Measurements from ENCODE around the gene KLHL5.

KLHL5 gene

GRCh38 chr4:39085891-39086290 lies 23.9 kb downstream of the KLHL5 start:
- no peak overlapping the region for H3K14ac ChIP-seq (ENCODE audit: low read length in 2 of 2)
- no peak overlapping the region for H3K23ac ChIP-seq (ENCODE audit: low read length in 2 of 2)
- no peak overlapping the region for H3K27ac ChIP-seq (ENCODE audit: low read length, poor library complexity, severe bottlenecking)
- H2AFZ ChIP-seq (ENCODE audit: low read depth, low read length) = no peak overlapping the region
- no peaks in the 10 kb centered on the region for H3K4me1 ChIP-seq (ENCODE audit: control insufficient read depth, insufficient read depth, low read depth, low read length)
- WGBS = 100% methylated on average over 5 of the region's 5 CpGs
- H3K27me3 ChIP-seq (ENCODE audit: control insufficient read depth in 1 of 2, insufficient read depth in 1 of 2, low read length in 2 of 2) = no peaks in the 10 kb centered on the region
- no peak overlapping the region for H2BK15ac ChIP-seq (ENCODE audit: low read depth, poor library complexity, severe bottlenecking)
- no peaks in the 10 kb centered on the region for H3K9me3 ChIP-seq (ENCODE audit: control insufficient read depth, low read length)
- no peak overlapping the region for H2BK12ac ChIP-seq (ENCODE audit: low read length in 2 of 2)
- DNase-seq = no peak
- H2BK120ac ChIP-seq (ENCODE audit: low read depth, low read length) = no peak overlapping the region
- H4K91ac ChIP-seq (ENCODE audit: low read length) = no peak overlapping the region
- H3K79me1 ChIP-seq (replicated peaks; ENCODE audit: low read length, poor library complexity, severe bottlenecking) = peaks cover 4% of the 10 kb centered on the region
- peaks cover 2 to 35% of the 10 kb centered on the region in 2 experiments for H3K36me3 ChIP-seq (ENCODE audit: control insufficient read depth in 1 of 2, insufficient read depth in 2 of 2, low read depth in 1 of 2, low read length in 2 of 2)
- H3K4ac ChIP-seq (ENCODE audit: low read depth in 1 of 2, low read length in 2 of 2) = no peak overlapping the region
- H4K8ac ChIP-seq (ENCODE audit: low read length) = no peak overlapping the region
- H3K9ac ChIP-seq (ENCODE audit: low read length) = no peak overlapping the region
- H2AK5ac ChIP-seq (ENCODE audit: low read length, severe bottlenecking) = no peak overlapping the region
- H3K4me3 ChIP-seq (ENCODE audit: insufficient read depth in 1 of 2, low read depth in 1 of 2, low read length in 2 of 2) = no peak overlapping the region
- H3K18ac ChIP-seq (ENCODE audit: low read depth in 1 of 2, low read length in 2 of 2) = no peak overlapping the region
- H3K4me2 ChIP-seq (ENCODE audit: low read length, poor library complexity, severe bottlenecking) = no peak overlapping the region
- no peak overlapping the region for H2BK5ac ChIP-seq (ENCODE audit: low read depth, low read length, poor library complexity, severe bottlenecking)

DNA sequence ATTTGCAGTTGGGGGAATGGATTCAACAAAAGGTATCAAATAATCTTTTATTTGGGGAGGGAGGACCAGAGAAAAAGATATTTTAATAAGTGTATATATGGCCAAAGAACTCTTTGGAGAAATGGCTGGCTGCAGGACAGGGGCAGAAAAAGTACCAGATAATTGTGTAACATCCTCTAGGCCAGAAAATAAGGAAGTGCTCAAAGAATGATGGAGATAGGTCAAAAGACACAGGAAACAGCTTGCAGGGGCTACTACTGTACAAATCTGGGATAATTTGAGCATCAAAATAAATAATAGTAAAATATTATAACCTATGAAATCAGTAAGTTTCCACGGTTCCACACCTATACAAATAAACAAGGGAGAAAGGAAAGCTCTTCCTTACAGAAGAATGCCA lies 34.8 kb downstream of the KLHL5 start:
- Histone ChIP-seq H3K18ac (ENCODE audit: low read depth in 1 of 2, low read length in 2 of 2) (no peak overlapping the region), H4K91ac (ENCODE audit: low read length) (no peak overlapping the region), H2BK120ac (ENCODE audit: low read depth, low read length) (no peak overlapping the region), H3K27ac (ENCODE audit: low read length, poor library complexity, severe bottlenecking) (no peak overlapping the region), H3K36me3 (ENCODE audit: control insufficient read depth in 1 of 2, insufficient read depth in 2 of 2, low read depth in 1 of 2, low read length in 2 of 2) (peaks cover 3 to 23% of the 10 kb centered on the region in 2 experiments), H2BK15ac (ENCODE audit: low read depth, poor library complexity, severe bottlenecking) (no peak overlapping the region), H3K9me3 (ENCODE audit: control insufficient read depth, low read length) (no peaks in the 10 kb centered on the region), H3K4me2 (ENCODE audit: low read length, poor library complexity, severe bottlenecking) (no peak overlapping the region), H3K23ac (ENCODE audit: low read length in 2 of 2) (no peak overlapping the region), H2AFZ (ENCODE audit: low read depth, low read length) (no peak overlapping the region), H2BK5ac (ENCODE audit: low read depth, low read length, poor library complexity, severe bottlenecking) (no peak overlapping the region), H3K14ac (ENCODE audit: low read length in 2 of 2) (no peak overlapping the region), H3K27me3 (ENCODE audit: control insufficient read depth in 1 of 2, insufficient read depth in 1 of 2, low read length in 2 of 2) (no peaks in the 10 kb centered on the region), H3K79me1 (replicated peaks; ENCODE audit: low read length, poor library complexity, severe bottlenecking) (no peaks in the 10 kb centered on the region), H4K8ac (ENCODE audit: low read length) (no peak overlapping the region), H2AK5ac (ENCODE audit: low read length, severe bottlenecking) (no peak overlapping the region), H3K9ac (ENCODE audit: low read length) (no peak overlapping the region), H3K4ac (ENCODE audit: low read depth in 1 of 2, low read length in 2 of 2) (no peak overlapping the region), H3K4me1 (ENCODE audit: control insufficient read depth, insufficient read depth, low read depth, low read length) (peaks cover 1% of the 10 kb centered on the region), H3K4me3 (ENCODE audit: insufficient read depth in 1 of 2, low read depth in 1 of 2, low read length in 2 of 2) (no peak overlapping the region), H2BK12ac (ENCODE audit: low read length in 2 of 2) (no peak overlapping the region)
- DNase-seq = no peak
- WGBS = no CpG with 5 or more reads among the region's 1 CpG

DNA sequence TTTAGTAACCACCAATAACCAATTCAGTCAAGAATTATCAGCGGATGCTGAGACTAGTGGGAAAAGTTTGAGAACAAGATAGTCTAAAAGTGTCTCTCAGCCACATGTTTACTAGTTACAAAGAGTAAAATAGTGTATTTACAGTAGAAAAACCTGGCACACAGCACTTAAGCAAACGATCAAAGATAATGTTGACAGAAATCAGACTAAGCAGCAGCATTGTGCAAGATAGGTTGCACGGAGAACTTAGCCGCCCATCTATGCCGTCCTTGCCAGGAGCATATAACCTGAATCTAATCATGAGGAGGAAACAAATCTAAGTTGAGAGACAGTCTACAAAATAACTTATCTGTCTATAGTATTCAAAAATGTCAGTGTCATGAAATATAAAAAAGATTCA lies 35.3 kb downstream of the KLHL5 start:
- H3K4me2 ChIP-seq (ENCODE audit: low read length, poor library complexity, severe bottlenecking) = no peak overlapping the region
- no peak overlapping the region for H2BK15ac ChIP-seq (ENCODE audit: low read depth, poor library complexity, severe bottlenecking)
- peaks cover 3 to 23% of the 10 kb centered on the region in 2 experiments for H3K36me3 ChIP-seq (ENCODE audit: control insufficient read depth in 1 of 2, insufficient read depth in 2 of 2, low read depth in 1 of 2, low read length in 2 of 2)
- no peak overlapping the region for H3K4me3 ChIP-seq (ENCODE audit: insufficient read depth in 1 of 2, low read depth in 1 of 2, low read length in 2 of 2)
- H4K91ac ChIP-seq (ENCODE audit: low read length) = no peak overlapping the region
- H3K27ac ChIP-seq (ENCODE audit: low read length, poor library complexity, severe bottlenecking) = no peak overlapping the region
- H3K18ac ChIP-seq (ENCODE audit: low read depth in 1 of 2, low read length in 2 of 2) = no peak overlapping the region
- 98% methylated on average over 4 of the region's 5 CpGs for WGBS
- H2BK5ac ChIP-seq (ENCODE audit: low read depth, low read length, poor library complexity, severe bottlenecking) = no peak overlapping the region
- no peak overlapping the region for H2BK120ac ChIP-seq (ENCODE audit: low read depth, low read length)
- no peak overlapping the region for H2AFZ ChIP-seq (ENCODE audit: low read depth, low read length)
- H3K9me3 ChIP-seq (ENCODE audit: control insufficient read depth, low read length) = no peaks in the 10 kb centered on the region
- DNase-seq = no peak
- H3K14ac ChIP-seq (ENCODE audit: low read length in 2 of 2) = no peak overlapping the region
- peaks cover 1% of the 10 kb centered on the region for H3K4me1 ChIP-seq (ENCODE audit: control insufficient read depth, insufficient read depth, low read depth, low read length)
- H3K9ac ChIP-seq (ENCODE audit: low read length) = no peak overlapping the region
- no peak overlapping the region for H2AK5ac ChIP-seq (ENCODE audit: low read length, severe bottlenecking)
- H3K79me1 ChIP-seq (replicated peaks; ENCODE audit: low read length, poor library complexity, severe bottlenecking) = no peaks in the 10 kb centered on the region
- H3K27me3 ChIP-seq (ENCODE audit: control insufficient read depth in 1 of 2, insufficient read depth in 1 of 2, low read length in 2 of 2) = no peaks in the 10 kb centered on the region
- H3K4ac ChIP-seq (ENCODE audit: low read depth in 1 of 2, low read length in 2 of 2) = no peak overlapping the region
- H4K8ac ChIP-seq (ENCODE audit: low read length) = no peak overlapping the region
- H3K23ac ChIP-seq (ENCODE audit: low read length in 2 of 2) = no peak overlapping the region
- no peak overlapping the region for H2BK12ac ChIP-seq (ENCODE audit: low read length in 2 of 2)

DNA sequence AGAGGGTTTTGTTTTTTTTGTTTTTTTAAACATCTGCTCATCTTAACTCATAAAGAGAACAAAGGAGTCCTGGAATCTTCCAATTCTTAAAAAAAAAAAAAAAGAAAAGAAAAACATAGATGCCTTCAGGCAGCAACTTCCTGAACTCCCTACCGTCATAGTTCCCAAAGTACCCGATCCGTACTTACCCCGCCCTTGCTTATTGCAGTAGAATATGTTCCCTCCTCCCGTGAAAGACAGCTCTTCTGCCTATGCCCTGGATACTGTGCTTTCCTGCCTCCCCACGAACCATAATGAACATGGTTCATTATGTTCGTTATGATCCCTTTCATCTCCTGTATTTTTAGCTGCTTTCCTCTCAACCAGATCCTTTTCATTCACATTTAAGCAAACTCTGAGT lies 40.3 kb downstream of the KLHL5 start:
- 97% methylated on average over 7 of the region's 7 CpGs for WGBS
- H3K4me2 ChIP-seq (ENCODE audit: low read length, poor library complexity, severe bottlenecking) = no peak overlapping the region
- no peak overlapping the region for H4K8ac ChIP-seq (ENCODE audit: low read length)
- H3K27me3 ChIP-seq (ENCODE audit: control insufficient read depth in 1 of 2, insufficient read depth in 1 of 2, low read length in 2 of 2) = no peaks in the 10 kb centered on the region
- no peaks in the 10 kb centered on the region for H3K9me3 ChIP-seq (ENCODE audit: control insufficient read depth, low read length)
- peaks cover 12 to 39% of the 10 kb centered on the region in 2 experiments for H3K36me3 ChIP-seq (ENCODE audit: control insufficient read depth in 1 of 2, insufficient read depth in 2 of 2, low read depth in 1 of 2, low read length in 2 of 2)
- no peak overlapping the region for H3K18ac ChIP-seq (ENCODE audit: low read depth in 1 of 2, low read length in 2 of 2)
- no peak overlapping the region for H3K4me3 ChIP-seq (ENCODE audit: insufficient read depth in 1 of 2, low read depth in 1 of 2, low read length in 2 of 2)
- no peak overlapping the region for H3K9ac ChIP-seq (ENCODE audit: low read length)
- DNase-seq = no peak
- H3K27ac ChIP-seq (ENCODE audit: low read length, poor library complexity, severe bottlenecking) = no peak overlapping the region
- H2BK12ac ChIP-seq (ENCODE audit: low read length in 2 of 2) = no peak overlapping the region
- H2AK5ac ChIP-seq (ENCODE audit: low read length, severe bottlenecking) = no peak overlapping the region
- H2AFZ ChIP-seq (ENCODE audit: low read depth, low read length) = no peak overlapping the region
- no peak overlapping the region for H3K23ac ChIP-seq (ENCODE audit: low read length in 2 of 2)
- peaks cover 2% of the 10 kb centered on the region for H3K4me1 ChIP-seq (ENCODE audit: control insufficient read depth, insufficient read depth, low read depth, low read length)
- no peak overlapping the region for H2BK5ac ChIP-seq (ENCODE audit: low read depth, low read length, poor library complexity, severe bottlenecking)
- no peak overlapping the region for H2BK15ac ChIP-seq (ENCODE audit: low read depth, poor library complexity, severe bottlenecking)
- H3K4ac ChIP-seq (ENCODE audit: low read depth in 1 of 2, low read length in 2 of 2) = no peak overlapping the region
- peaks cover 2% of the 10 kb centered on the region for H3K79me1 ChIP-seq (replicated peaks; ENCODE audit: low read length, poor library complexity, severe bottlenecking)
- no peak overlapping the region for H3K14ac ChIP-seq (ENCODE audit: low read length in 2 of 2)
- no peak overlapping the region for H4K91ac ChIP-seq (ENCODE audit: low read length)
- H2BK120ac ChIP-seq (ENCODE audit: low read depth, low read length) = no peak overlapping the region
